GM12878 (cell line): ENCODE measurements around the gene TRIM50.

Source experiments
- CUX1 ChIP-seq: IDR thresholded peaks from 2 replicates; pipeline ENCODE4 v1.6.1; 2012; ENCODE audit warnings: improper control_type of control experiment, low read depth, low read length; ENCODE audit not compliant: insufficient replicate concordance
- EZH2 ChIP-seq: IDR thresholded peaks from 2 replicates; pipeline ENCODE4 v1.6.1; 2012; ENCODE audit warnings: low read depth, mild to moderate bottlenecking, control low read depth, inconsistent platforms, low read length, borderline replicate concordance; ENCODE audit not compliant: control insufficient read depth
- HDAC2 ChIP-seq: fragments of 200-600 bp; sonication (generic); IDR thresholded peaks from 2 replicates; pipeline ENCODE4 v1.6.1; 2017
- POLR2A ChIP-seq: IDR thresholded peaks from 2 replicates; pipeline ENCODE4 v1.6.1; 2011; ENCODE audit warnings: low read depth, mild to moderate bottlenecking, low read length
- POLR2AphosphoS2 ChIP-seq: IDR thresholded peaks from 2 replicates; pipeline ENCODE4 v1.6.1; 2011; ENCODE audit warnings: low read depth, mild to moderate bottlenecking, low read length, improper control_type of control experiment, moderate library complexity
- POLR2AphosphoS5 ChIP-seq: IDR thresholded peaks from 2 replicates; pipeline ENCODE4 v1.6.1; 2011; ENCODE audit warnings: mild to moderate bottlenecking, low read length, inconsistent platforms
- STAT1 ChIP-seq: fragments of 450-650 bp; conservative IDR thresholded peaks from 2 replicates; pipeline ENCODE4 v1.6.1; 2014; ENCODE audit warnings: antibody characterized with exemption, mild to moderate bottlenecking
- SUZ12 ChIP-seq: fragments of 200-600 bp; sonication (generic); IDR thresholded peaks from one replicate; pipeline ENCODE4 v1.6.1; 2018; ENCODE audit warnings: antibody characterized with exemption, mild to moderate bottlenecking; ENCODE audit not compliant: unreplicated experiment
- TAF1 ChIP-seq: IDR thresholded peaks from 2 replicates; pipeline ENCODE4 v1.6.1; 2011; ENCODE audit warnings: mild to moderate bottlenecking, low read depth, low read length, borderline replicate concordance
- TF ChIP-seq, protein P1 (sequence below), 3 experiments: IDR thresholded peaks in 2 of 3; conservative IDR thresholded peaks in 1 of 3; 2 replicates each; pipeline ENCODE4 v1.5.1; 2011; ENCODE audit warnings: low read depth in 3 of 3, low read length in 3 of 3, mild to moderate bottlenecking in 3 of 3, control low read depth in 2 of 3, moderate library complexity in 2 of 3, inconsistent platforms in 1 of 3, mixed read lengths in 1 of 3; ENCODE audit not compliant: control insufficient read depth in 2 of 3, insufficient read depth in 1 of 3; ENCODE audit errors: extremely low read depth in 1 of 3

DNA sequence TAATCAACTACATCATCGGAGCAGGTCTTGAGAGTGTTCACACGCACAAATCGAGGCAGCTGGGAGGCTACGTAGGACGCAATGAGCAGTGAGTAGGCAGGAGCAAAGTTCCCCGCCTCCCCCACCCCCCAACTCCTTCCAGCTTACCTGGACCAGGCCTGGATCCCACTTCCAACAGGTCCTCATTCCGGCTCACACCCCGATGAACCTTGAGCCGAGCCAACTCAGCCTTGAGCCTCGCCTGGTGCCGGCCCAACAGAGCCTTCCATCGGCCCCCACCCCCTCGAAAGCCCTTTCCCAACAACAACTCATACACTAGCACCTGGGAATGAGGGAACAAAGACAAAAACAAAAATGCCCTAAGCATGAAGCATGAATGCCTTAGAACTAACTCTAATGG, 20.4 kb downstream of the TRIM50 start:
- TF ChIP-seq SUZ12 (no peak), HDAC2 (no peak), POLR2AphosphoS5 (no peak), CUX1 (no peak), POLR2A (no peak), STAT1 (no peak), EZH2 (no peak), TAF1 (no peak), POLR2AphosphoS2 (no peak)
- TF ChIP-seq, protein P1, sequence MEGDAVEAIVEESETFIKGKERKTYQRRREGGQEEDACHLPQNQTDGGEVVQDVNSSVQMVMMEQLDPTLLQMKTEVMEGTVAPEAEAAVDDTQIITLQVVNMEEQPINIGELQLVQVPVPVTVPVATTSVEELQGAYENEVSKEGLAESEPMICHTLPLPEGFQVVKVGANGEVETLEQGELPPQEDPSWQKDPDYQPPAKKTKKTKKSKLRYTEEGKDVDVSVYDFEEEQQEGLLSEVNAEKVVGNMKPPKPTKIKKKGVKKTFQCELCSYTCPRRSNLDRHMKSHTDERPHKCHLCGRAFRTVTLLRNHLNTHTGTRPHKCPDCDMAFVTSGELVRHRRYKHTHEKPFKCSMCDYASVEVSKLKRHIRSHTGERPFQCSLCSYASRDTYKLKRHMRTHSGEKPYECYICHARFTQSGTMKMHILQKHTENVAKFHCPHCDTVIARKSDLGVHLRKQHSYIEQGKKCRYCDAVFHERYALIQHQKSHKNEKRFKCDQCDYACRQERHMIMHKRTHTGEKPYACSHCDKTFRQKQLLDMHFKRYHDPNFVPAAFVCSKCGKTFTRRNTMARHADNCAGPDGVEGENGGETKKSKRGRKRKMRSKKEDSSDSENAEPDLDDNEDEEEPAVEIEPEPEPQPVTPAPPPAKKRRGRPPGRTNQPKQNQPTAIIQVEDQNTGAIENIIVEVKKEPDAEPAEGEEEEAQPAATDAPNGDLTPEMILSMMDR (IDR thresholded peaks at IDR 0.05 in 2 of 3, conservative IDR thresholded peaks at IDR 0.05 in 1 of 3; ENCODE audit: control insufficient read depth in 2 of 3, extremely low read depth in 1 of 3, insufficient read depth in 1 of 3, low read depth in 3 of 3, low read length in 3 of 3), result no peak
